ENCODE measurements around the gene CSF1R.

The CSF1R gene

DNA sequence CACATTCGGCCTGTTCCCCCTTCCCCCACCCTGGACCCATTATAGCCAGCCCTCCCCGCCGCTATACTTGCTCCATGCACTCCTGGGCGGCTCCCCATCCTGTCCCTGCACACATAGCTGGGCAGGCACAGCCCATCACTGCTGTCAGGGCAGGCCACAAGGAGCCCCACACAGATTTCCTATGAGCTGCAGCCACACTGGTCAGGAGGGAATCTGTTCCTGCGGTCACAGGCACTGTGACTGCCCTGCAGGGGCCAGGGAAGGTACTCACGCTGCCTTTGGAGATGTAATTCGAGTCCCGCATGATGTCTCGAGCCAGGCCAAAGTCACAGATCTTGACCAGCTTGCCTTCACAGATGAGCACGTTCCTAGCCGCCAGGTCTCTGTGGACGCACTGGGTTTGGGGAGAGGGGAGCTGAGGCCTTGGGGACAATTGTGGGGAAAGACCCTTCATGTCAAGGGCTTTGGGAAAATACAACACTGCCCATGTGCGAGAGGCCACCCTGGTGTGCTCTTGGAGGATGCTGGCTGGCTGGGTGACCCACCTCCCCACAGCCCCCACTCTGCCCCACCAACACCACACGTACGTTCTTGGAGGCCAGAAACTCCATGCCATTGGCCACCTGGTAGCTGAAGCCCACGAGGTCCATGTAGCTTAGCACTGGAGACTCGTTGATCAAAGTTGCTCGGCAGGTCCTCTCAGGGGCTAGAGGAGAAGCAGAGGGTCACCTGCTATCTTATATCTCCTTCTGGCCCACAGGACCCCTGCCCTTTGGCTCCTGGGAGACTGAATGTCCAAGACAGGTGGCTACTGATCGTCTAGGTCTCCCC lies 34.5 kb upstream of the CSF1R start:
- no peak for DNase-seq (ENCODE audit: low read depth, low spot score)

DNA sequence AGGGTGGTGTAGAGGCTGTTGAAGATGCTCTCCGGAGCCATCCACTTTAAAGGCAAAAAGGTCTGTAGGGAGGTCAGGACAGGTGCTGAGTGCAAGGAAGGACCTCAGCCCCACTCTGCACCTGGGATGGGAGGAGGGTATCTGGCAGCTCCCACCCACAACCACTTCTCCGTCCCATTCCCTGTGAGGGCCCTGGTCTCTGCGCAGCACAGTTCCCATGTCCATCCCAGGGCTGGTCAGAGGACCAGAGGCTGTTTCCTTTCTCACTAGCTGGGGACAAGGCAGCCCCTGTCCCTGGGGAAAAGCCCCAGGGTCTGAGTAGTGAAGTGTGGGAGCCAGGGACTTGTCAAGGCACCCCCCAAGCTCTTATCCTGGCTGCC lies 33.7 kb upstream of the CSF1R start:
- DNase-seq (ENCODE audit: low read depth, low spot score) = no peak

DNA sequence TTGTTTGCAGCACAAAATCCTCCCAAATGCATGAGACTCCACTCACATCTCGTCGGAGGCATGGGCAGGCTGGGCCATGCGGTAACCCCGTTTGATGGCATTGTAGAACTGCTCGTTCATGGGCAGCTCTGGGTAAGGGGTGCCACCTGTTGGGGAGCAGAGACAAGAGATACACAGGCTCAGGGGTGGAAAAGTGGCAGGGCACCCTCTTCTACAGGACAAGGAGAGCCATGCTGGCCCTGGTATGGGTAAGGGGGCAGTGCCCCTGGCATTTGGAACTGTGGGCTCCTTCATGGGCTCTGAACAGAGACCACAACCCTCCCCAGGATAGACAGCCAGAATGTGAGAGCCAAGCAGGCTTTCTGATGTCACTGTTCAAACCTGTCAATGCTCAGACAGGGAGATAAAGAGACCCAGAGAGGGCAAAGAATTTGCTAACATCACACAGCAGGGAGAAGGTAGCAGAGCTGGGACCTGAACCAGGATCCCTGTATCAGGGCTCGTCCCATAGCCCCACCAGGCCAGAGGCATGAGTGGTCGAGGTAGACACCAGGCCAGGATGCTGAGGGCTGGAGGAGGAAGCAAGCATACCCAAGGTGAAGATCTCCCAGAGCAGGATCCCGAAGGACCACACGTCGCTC lies 33.2 kb upstream of the CSF1R start:
- no peak for DNase-seq (ENCODE audit: low read depth, low spot score)

DNA sequence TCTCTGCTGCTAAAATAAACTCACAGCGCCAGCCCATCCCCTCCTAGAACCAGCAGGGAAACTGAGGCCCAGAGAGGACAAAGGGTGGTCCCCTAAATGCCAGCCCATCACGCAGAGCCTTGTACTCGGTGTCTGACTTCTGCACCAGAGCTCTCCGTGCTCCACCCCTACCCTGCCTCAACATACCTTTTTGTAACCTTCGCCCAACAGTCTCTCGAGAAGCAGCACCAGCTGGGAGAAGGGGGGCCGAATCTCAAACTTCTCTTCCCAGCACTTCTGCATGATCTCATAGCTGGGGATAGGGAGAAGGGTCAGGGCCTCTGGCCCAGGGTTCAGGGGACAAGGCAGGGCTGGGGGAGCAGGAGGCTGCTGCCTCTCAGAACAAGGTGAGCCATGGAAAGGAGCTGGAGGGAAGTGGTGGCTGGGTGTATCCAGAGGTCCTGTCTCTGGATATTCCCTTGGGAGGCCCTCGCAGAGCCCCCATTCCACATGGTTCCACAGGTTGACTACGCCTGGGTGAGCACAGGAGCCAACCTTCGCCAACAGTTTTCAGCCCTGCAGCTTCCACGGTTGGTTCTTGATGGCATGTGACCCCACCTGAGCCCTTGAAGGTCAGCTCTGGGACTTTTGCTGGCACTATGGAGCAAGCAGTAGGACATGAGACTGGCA lies 32.3 kb upstream of the CSF1R start:
- DNase-seq (ENCODE audit: low read depth, low spot score) = no peak

DNA sequence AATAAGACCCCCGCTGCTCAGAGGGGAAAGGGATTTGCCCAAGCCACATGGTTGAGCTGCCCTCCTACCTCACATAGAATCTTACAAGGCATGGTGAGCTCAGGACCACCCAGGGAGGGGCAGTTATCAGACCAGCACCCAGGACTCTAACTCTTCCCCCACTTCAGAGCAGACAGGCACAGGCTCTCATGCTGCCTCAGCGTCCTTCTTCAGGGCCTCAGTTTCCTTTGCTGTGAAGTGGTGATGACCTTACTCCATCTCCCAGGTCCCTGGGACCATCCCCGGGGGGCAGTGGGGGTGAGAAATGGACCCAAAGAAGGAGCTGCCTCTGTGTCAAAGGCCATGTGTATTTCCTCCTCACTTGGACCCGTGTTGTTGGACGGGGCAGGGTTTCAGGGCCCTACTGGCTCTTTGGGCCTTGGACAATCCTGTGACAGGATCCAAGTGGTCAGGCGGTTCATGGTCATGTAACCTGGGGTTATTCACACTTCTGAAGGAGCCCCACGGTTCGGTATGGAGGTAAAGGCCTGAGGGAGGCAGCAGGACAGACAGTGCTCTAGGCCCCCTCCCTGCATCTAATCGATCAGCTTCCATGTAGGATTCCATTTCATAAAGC lies 31.7 kb upstream of the CSF1R start:
- DNase-seq (ENCODE audit: low read depth, low spot score) = no peak

DNA sequence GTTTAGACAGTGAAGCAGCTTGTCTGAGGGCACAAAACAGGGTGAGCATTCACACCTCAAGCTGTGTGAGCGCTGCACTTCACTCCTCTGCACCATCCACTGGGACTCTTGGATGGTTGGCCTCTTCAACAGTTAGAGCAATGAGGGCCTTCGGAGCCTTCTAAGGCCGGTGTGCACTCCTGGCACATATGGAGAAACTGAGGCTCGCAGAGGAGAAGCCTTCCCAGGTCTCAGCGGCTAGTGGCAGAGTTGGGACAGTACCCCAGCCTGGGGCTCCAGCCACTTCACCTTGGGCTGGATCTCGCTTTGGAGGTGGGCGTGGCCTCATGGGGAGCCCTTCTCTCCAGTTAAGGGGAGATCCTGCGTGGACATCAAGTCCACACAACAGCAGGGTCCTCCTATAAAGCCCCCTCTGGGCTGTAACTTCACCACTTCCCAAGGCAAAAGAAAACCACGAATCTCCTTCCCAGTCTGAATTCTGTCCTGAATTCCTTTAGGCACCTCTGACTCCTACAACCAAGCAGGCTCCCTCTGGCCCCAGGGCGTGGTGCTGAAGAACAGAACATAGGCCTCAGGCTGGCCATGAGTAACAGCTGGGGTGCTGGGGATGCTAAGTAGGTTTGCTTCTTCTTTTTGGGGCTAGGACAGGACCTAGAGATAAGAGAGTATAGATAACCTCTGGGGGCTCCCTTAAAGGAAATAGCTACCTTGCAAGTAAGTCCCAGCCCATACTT lies 30.5 kb upstream of the CSF1R start:
- no peak for DNase-seq (ENCODE audit: low read depth, low spot score)

DNA sequence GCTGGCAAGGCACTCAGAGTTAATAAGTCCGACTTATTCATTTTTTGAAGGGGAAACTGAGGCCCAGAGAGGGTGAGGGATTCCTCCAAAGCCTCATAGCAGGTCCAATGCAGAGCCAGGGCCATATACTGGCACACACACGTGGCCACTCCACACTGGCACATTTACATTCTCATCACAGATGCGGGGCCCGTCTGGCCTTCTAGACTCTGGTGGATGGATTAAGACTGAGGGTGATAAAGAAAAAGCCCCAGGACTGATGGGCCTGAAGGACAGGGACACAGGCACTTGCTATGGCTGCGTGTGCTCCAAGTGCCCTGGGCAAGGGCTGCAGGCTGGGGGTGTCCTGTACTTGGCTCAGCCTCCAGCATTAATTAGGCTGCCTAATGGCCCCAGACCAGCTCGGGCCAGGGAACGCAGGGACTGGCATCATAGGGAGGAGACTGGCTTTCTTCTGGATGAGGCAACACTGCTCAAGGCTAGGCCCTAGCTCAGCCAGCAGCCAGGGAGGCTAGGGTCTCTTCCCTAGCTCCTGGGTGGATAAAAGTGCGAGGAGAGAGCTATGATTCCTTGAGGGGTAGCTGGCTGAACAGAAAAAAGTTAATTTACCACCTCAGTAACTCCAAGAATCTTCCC lies 28.5 kb upstream of the CSF1R start:
- DNase-seq (ENCODE audit: low read depth, low spot score) = no peak

DNA sequence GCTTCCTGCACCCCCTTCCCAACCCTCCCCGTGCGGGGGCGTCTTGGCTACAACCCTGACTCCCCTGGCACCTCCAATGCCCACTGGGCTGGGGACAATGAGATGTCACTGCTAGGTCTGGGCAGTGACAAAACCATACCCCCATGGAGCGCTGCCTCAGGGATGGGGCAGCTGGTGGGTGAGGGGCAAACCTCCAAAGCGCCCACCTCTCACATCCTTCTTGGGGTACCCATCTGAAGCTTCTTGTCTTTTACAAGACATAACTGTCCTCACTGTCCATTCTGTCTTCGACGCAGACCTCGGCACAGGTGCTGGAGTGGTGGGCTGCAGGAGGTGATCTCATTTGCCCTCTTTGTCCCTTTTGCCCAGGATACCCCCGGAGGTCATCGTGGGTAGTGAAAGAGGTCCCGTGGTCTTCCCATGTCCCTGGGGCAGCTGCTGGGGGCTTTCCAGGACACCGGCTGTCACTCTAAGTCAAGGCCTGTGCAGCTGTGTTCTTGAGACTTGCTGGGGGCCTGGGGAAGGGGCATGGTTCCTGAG lies 27.8 kb upstream of the CSF1R start:
- DNase-seq (ENCODE audit: low read depth, low spot score) = no peak

DNA sequence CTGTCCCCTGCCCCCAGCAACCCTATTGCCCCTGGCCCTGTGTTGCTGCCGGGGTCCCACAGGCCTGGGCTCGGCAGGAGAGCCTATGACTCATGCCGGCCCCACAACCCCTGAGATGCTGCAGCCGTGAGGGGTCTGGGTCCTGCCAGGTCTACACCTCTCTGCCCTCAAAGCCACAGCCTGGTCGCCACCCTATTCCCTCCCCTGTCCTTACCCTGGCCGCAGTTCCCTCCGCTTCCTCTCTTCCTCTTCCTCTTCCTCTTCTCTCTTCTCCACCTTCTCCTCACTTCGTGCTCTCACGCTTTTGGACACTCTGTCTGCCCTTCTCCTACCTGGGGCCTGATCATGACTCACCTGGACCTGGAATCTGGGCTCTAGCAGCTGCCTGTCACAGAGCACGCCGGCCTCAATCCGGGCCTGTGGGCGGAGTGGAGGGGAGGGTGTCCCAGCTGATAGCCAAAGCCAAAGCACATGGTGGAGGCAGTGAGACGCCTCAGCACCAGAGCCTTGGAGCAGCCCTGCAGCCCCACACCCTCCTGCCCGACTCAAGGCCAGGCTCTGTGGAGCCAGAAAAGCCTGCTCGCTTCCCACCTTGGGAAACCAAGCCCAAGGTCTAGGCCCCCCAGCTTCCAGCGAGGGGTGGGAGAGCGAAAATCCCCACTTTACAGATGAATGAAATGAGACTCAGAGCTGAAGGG lies 26.8 kb upstream of the CSF1R start:
- DNase-seq (ENCODE audit: low read depth, low spot score) = no peak

DNA sequence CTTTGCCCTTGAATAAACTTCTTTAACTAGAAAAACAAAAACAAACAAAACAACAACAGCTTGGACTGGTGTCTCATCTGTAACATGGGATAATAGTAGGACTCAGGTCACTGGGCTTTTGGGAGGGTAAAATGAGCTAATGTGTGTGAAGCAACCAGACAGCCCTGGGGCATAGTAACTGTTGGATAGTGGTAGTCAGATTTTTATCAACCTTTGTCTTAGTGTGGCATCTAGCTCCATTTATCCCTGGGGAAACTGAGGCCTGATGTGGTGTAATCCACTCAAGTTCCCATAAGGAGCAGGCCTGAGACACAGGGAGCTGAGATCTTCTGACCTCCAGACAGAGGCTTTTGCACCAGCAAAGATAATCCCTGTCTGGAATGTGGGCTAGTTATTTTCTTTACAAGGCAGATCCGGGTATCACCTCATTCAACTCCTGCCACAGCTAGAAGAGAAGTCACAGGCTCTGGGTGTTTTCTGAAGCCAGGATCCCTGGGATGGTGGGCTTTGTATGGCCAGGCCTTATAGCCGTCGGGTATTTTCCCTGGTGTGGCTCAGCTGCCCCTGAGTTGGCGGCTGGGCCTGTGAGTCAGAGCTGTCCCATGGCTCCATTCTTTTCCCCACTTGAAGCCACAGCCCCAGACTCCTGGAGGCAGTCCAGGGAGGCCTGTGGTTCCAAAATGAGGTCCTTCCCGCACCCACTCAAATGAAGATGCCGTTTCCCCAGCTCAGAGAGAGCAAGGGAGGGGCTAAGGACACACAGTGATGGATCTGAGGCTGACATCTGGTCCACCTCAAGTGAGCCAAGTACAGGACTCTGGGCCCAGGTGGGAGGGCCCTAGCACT lies 26.1 kb upstream of the CSF1R start:
- DNase-seq (ENCODE audit: low read depth, low spot score) = no peak

DNA sequence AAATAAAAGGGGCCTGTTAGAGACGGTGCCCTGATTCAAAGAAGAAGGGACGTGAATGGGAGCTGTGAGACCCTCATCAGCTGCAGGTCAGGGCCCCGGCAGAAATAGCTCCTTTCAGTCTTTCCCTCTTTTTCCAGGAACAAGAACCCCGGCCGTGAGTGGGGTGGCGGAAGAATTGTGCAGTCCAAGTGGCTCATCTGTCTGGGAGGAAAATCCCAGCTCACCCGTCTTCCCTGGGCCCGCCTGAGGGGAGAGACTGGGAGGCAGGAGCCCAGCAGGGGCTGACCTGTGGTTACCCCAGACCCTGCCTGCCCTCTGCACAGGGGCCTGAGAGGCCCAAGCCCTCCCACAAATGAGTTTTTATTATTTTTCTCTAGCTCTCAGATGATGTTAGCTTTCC lies 24.8 kb upstream of the CSF1R start:
- no peak for DNase-seq (ENCODE audit: low read depth, low spot score)

DNA sequence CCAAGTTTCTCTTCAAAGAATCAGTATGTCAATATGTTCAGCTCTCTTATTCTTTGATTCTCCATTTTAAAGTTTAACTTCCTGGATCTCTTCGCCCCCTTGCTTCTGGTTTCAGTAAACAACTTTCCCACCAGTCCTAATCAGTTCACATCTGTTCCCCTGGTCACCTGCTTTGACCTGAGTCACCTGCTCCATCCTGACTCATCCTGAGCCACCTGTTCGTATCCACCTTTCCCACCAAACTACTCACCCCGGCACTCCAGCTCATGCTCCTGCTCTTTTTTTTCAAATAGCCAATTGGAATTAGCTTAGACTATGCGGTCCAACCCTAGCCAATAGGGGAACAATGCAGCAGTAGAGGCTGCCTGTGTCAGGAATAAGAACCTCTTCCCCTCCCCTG lies 23.6 kb upstream of the CSF1R start:
- no peak for DNase-seq (ENCODE audit: low read depth, low spot score)

DNA sequence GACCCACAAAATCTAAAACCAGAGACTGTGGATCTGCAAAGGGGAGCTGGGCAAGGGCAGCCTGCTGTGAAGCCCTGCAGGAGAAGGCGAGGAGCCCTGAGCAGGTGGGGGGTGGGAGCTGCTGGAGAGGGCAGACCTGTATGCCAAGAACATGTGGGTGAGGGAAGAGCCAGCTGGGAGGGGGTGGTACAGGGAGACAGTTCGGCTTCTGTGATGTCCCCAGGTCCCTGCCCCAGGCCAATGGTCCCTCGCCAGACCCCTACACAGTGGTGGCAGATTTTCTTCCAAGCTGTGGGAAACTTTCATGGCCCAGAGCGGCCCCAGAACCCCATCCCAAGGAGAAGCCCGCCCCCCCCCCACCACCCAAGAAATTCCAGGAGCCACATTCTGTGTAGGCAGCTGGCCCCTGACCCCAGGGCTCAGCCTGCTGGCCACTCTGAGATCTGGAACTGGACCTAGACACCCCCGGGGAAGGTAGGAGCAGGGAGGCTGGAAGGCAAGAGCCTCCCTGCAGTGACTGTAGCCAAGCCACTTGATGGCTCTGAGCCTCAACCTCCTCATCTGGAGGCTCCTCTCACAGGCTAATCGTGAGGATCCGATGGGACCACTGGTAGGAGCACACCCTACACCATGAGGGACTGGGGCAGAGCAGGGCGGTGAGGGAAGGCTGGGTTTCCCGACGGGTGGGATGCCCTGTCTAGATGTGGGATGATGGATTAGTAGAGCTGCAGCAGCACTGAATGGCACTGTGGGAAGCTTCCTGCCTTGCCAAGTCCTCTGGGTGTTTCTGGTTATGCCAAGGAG lies 22.6 kb upstream of the CSF1R start:
- no peak for DNase-seq (ENCODE audit: low read depth, low spot score)

DNA sequence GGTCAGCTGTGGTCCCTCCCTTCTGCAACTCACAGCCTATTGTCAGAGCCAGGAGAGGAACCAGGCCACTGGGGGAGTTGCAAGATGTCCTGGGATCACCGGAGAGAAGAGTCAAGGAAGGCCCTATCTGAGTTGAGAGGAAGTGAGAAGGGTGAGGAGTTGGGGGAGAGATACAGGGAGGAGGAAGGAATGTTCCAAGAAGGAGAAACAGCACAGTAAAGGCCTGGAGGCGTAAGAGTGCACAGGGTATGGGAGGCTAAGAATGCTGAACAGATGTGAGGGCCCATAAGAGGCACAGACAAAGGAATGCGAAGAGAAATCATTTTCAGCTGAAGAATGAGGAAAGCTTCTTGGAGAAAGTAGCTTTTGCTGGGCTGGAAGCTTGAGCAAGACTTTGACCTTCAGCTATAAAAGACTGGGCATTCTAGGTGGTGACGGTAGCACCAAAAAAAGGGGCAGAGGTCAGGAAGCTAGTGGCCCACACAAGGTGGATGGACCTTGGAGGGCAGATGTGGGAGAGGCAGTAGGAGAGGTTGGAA lies 21.6 kb upstream of the CSF1R start:
- DNase-seq (ENCODE audit: low read depth, low spot score) = no peak

DNA sequence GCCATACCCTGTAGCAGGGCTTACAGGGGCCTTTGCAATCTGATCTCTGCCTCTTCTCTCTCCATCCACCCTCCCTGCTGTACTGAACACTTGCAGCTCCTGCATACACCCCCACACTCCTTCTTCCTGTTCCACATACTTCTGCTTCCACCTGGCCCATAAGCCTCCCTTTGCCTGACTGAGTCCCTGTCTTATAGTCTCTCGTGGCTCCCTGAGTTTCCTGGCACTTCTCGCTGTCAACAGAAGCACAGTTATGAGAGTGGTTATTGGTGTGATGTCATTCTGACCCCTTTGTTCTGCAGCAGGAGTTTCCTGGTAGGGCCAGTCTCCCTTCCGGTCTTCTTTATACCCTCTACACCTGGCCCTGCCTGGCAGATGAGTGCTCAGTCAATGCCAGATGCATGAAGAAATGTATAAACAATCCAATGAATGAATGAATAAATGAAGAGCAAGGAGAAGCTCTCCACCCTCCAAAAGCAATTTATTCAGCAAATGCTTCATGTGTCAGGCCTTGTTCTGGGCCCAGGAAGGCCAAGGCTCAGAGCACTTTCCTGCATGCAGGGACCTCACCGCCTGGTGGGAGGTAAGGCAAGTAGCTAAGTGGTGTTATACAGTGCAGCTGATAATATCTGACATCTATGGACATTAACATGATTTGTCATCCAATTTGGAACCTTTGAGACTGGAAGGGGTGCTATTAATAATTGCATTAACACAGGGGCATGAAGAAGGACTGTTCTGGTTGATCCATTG lies 20.5 kb upstream of the CSF1R start:
- DNase-seq (ENCODE audit: low read depth, low spot score) = no peak

DNA sequence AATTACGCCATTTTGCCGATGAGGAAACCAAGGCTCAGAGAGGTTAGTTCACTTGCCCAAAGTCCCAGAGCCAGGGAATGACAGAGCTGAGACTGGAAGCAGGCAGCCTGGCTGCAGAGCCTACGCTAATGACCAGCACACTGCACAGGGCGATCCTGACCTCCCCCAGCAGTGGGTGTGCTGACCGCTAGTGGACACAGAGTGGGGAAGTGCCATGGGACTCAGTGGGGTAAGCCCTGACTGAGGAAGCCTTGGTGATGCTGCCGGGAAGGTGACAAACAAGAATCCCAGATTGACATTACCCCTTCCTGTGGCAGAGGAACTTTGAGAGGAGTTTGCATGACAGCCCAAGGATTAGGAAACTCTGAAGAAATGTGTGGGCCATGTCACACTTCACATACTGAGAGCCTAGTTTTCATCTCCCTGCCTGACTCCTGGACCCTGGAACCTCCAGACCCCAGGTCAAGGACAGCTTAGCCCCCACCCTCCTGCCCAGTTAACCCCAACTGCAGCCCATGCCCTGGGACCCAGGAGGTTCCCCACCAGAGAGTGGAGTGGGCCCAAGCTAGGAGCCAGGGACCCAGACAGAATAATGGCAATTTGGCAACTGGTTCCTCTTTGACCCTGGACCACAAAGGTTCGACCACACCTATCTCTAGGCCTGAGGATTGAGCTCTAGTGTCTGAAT lies 19.7 kb upstream of the CSF1R start:
- DNase-seq (ENCODE audit: low read depth, low spot score) = no peak

DNA sequence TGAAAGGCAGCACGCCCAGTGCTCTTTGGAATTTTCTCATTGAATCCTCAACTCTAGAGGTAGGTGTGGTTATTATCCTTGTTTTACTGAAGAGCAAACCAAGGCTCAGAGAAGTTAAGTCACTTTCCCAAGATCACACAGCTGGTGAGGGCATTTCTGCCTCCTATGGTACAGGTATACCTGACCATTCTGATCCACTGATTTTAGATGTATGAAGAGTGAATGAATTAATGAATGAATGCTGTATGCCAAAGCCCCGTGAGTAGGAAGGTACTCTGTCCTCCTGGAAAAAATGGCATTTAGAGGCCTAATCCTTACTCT lies 18.2 kb upstream of the CSF1R start:
- no peak for DNase-seq (ENCODE audit: low read depth, low spot score)
